Urinary bladder (tissue), 4 donors: Measurements from ENCODE around the gene RRP9. TPM values are rescaled to one million over a fixed set of nuclear protein-coding genes. Genes with fewer than 3 reads are reported as not detected.

Experiments
- DNase-seq: peaks from one replicate; pipeline ENCODE4 v3.0.0-alpha.2; 2015; ENCODE audit errors: extremely low spot score
- H3K27ac ChIP-seq: one replicate; pipeline ENCODE4 v1.5.1; 2013; ENCODE audit warnings: low read depth, mild to moderate bottlenecking, moderate library complexity
- H3K36me3 ChIP-seq: one replicate; pipeline ENCODE4 v1.6.1; 2013; ENCODE audit warnings: mild to moderate bottlenecking, moderate library complexity; ENCODE audit not compliant: insufficient read depth
- H3K4me1 ChIP-seq: one replicate; pipeline ENCODE4 v1.6.1; 2013; ENCODE audit warnings: mild to moderate bottlenecking, moderate library complexity; ENCODE audit not compliant: insufficient read depth
- H3K4me3 ChIP-seq: one replicate; pipeline ENCODE4 v1.5.1; 2013; ENCODE audit warnings: low read depth, low read length
- WGBS: extraction: QIAGEN DNeasy Blood & Tissue Kit; methylation state at CpG from one replicate; pipeline ENCODE4 v1.1.7; 2013; 5-methylcytosine and 5-hydroxymethylcytosine counted together
- polyA plus RNA-seq: library from polyadenylated mRNA; stranded (reverse); fragments of 200-250 nt; gene quantifications from one replicate; pipeline ENCODE4 v1.2.3, GENCODE V29; 2013
- total RNA-seq: library from RNA; depleted of rRNA; stranded (reverse); fragments of >200 nt; gene quantifications from one replicate; pipeline ENCODE4 v1.2.3, GENCODE V29; 2014
- donor health status: healthy with polysubstance abuse.
- donor health status: healthy.

Gene RRP9
- total and polyA plus RNA-seq, 2 donors, result 7.7 to 29.5 TPM

DNA sequence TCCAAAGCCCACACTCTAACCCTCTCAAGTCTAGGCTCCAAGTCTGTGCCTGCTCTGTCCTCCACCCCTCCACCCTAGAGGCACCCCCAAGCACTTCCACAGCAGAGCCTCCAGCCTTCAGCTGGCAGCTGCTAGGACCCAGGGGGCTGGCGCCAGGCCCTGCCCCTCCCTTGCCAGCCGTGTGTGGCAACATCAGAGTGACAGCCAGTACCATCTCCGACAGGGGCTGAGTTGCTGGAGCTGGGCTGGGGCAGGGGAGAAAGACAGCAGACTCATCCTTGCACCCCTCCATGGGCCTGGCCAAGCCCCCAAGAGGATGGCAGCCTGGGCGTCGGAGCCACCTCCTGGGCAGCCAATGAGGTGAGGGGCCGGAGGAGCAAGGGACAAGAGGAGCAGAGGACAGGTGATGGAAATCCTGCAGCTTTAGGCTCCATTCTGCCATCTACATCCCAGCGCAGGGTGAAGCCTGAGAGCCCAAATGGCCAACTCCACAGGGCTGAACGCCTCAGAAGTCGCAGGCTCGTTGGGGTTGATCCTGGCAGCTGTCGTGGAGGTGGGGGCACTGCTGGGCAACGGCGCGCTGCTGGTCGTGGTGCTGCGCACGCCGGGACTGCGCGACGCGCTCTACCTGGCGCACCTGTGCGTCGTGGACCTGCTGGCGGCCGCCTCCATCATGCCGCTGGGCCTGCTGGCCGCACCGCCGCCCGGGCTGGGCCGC, 13.6 kb upstream of the RRP9 start, which contains the start of gene GPR62:
Gene GPR62, plus strand, starts transcription at position 207 of the 718 bp plus-strand sequence. Its CDS starts 272 bp downstream, at position 479.
- peak within 1 kb of the TSS; percentile 27 for H3K4me3 ChIP-seq
- H3K27ac ChIP-seq, result peak within 1 kb of the TSS; percentile 61
- no peak for DNase-seq
- 25% methylated on average over 33 of the region's 33 CpGs for WGBS
- H3K4me1 ChIP-seq, result no peaks in the 10 kb centered on the region
- H3K36me3 ChIP-seq, result no peaks in the 10 kb centered on the region

DNA sequence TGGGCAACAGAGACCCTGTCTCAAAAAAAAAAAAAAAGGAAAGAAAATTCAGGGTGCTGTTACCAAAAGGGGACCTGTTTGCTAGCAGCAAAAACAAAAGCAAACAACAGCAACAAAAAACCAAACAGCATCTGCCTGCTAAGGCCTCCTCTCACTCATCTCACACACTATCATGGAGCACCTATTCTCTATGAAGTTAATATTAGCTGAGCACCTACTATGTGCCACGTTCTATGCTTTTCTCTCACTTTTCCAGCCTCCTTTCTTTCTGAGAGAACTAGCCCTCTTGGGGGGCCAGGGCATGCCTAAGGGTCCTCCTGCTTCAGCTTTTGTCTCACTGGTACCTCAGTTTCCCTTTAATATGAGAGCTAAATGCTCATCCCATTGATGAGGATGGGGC, 13.0 kb upstream of the RRP9 start:
- no peak overlapping the region for H3K4me3 ChIP-seq
- H3K27ac ChIP-seq, result no peak overlapping the region
- no peak for DNase-seq
- 92% methylated on average over 1 of the region's 1 CpG for WGBS
- H3K36me3 ChIP-seq, result no peaks in the 10 kb centered on the region
- no peaks in the 10 kb centered on the region for H3K4me1 ChIP-seq

DNA sequence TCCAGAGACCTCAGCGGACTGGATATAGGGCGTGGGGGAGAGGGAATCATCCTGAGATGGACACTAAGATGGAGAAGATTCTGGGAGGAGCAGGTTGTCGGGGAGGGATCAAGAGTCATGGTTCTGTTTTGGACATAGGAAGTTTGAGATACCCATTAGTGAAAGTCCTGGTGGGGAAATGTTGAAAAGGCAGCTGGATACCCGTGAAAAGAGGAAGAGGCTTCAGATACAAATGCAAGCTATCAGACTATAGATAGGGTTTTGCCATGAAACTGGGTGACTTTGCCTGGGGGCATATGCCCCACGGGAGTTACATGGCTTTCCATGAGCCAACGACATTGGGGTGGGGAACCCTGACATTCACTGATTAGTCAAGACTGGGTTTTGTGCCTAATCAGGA, 12.4 kb upstream of the RRP9 start:
- 78% methylated on average over 6 of the region's 6 CpGs for WGBS
- no peak for DNase-seq
- Histone ChIP-seq H3K4me1 (no peaks in the 10 kb centered on the region), H3K27ac (no peak overlapping the region), H3K36me3 (no peaks in the 10 kb centered on the region), H3K4me3 (no peak overlapping the region)

DNA sequence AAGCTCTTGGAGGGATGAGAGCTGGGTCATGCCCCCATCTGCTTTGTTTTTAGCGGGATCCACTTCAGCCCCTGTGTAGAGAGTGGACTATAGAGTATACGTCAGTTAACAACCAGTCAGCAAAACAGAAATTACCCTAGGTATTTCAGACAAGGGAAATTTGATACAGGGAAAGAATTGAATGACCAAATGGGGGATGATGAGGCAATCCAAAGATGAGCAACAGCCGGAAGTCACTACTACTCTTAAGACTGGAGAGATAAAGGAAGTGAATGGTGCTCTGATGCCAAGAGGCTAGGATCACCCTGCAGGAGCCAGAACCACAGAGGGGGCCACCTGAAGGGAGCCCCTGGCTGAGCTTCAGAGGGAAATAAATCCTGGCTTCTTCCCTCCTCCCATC, 11.7 kb upstream of the RRP9 start:
- Histone ChIP-seq H3K36me3 (no peaks in the 10 kb centered on the region), H3K4me1 (no peaks in the 10 kb centered on the region), H3K4me3 (no peak overlapping the region), H3K27ac (no peak overlapping the region)
- 67% methylated on average over 3 of the region's 3 CpGs for WGBS
- no peak for DNase-seq

DNA sequence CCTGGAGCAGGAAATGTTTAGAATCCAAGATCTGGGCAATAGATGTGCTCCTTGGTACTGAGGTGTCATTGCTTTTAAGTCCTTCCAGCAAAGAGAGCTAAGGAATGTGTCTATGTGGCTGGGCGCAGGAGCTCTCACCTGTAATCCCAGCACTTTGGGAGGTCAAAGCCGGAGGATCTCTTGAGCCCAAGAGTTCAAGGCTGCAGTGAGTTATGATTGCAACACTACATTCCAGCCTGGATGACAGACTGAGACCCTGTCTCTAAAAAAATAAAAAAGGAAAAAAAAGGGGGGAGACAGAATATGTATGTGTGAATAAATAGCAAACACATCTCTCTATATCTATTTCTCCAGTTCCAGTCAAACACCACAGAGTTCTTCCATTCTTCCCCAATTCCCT, 9.2 kb upstream of the RRP9 start:
- WGBS, result 89% methylated on average over 2 of the region's 2 CpGs
- DNase-seq, result no peak

GRCh38 chr3:51949121-51949520, 7.4 kb upstream of the RRP9 start:
- Histone ChIP-seq H3K4me3 (no peak overlapping the region), H3K36me3 (no peaks in the 10 kb centered on the region), H3K27ac (no peak overlapping the region), H3K4me1 (no peaks in the 10 kb centered on the region)
- no peak for DNase-seq
- 84% methylated on average over 5 of the region's 5 CpGs for WGBS

More for the DNA sequence above, 9.2 kb upstream of the RRP9 start:
- no peaks in the 10 kb centered on the region for H3K4me1 ChIP-seq
- no peak overlapping the region for H3K27ac ChIP-seq
- H3K4me3 ChIP-seq, result no peak overlapping the region
- no peaks in the 10 kb centered on the region for H3K36me3 ChIP-seq

- Histone ChIP-seq H3K36me3 (no peaks in the 10 kb centered on the region), H3K27ac (no peak overlapping the region), H3K4me1 (no peaks in the 10 kb centered on the region), H3K4me3 (no peak overlapping the region)
- WGBS, result 88% methylated on average over 10 of the region's 10 CpGs
- no peak for DNase-seq
Observed at GRCh38 chr3:51948016-51948580, 6.4 kb upstream of the RRP9 start.

GRCh38 chr3:51947215-51947900, 5.7 kb upstream of the RRP9 start:
- no peak for DNase-seq
- 76% methylated on average over 13 of the region's 13 CpGs for WGBS
- H3K36me3 ChIP-seq, result no peaks in the 10 kb centered on the region
- H3K4me1 ChIP-seq, result no peaks in the 10 kb centered on the region
- H3K4me3 ChIP-seq, result no peak overlapping the region
- no peak overlapping the region for H3K27ac ChIP-seq

DNA sequence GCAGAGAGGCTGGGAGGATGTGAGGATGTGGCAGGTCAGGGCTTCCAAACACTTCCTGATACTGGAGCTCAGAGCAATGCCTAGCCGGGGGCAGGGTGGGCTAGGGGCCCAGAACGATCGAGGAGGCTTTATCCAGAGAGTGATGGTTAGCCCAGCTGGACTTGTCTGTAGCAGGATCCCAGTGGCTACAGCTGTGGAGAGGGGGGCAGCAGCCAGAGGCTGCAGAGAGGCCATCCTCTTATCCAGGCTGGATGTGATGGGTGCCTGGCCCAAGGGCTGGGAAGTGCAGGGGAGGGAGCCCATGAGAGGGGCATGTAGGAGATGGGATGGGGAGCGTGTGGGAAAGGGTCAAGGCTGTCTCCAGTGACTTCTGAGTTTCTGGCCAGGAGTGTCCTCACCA, 5.1 kb upstream of the RRP9 start:
- H3K4me3 ChIP-seq, result no peak overlapping the region
- no peak overlapping the region for H3K27ac ChIP-seq
- H3K36me3 ChIP-seq, result no peaks in the 10 kb centered on the region
- DNase-seq, result no peak
- WGBS, result 82% methylated on average over 4 of the region's 4 CpGs
- H3K4me1 ChIP-seq, result no peaks in the 10 kb centered on the region

GRCh38 chr3:51945926-51946705, 4.4 kb upstream of the RRP9 start:
- H3K4me3 ChIP-seq, result no peak overlapping the region
- no peak for DNase-seq
- WGBS, result 93% methylated on average over 14 of the region's 14 CpGs
- no peak overlapping the region for H3K27ac ChIP-seq
- no peaks in the 10 kb centered on the region for H3K36me3 ChIP-seq
- no peaks in the 10 kb centered on the region for H3K4me1 ChIP-seq

GRCh38 chr3:51945031-51945840, 3.5 kb upstream of the RRP9 start:
- Histone ChIP-seq H3K4me1 (no peaks in the 10 kb centered on the region), H3K36me3 (no peaks in the 10 kb centered on the region), H3K27ac (no peak overlapping the region), H3K4me3 (no peak overlapping the region)
- no peak for DNase-seq
- 88% methylated on average over 18 of the region's 18 CpGs for WGBS

- WGBS, result 86% methylated on average over 11 of the region's 11 CpGs
- no peaks in the 10 kb centered on the region for H3K4me1 ChIP-seq
- H3K36me3 ChIP-seq, result no peaks in the 10 kb centered on the region
- no peak overlapping the region for H3K27ac ChIP-seq
- DNase-seq, result no peak
- no peak overlapping the region for H3K4me3 ChIP-seq
Observed at GRCh38 chr3:51944451-51945021, 2.8 kb upstream of the RRP9 start.
